ENCODE data around the gene PTGR1.
"Not testable (repeated sequence)": the region's sequence is repeated elsewhere in the genome, so short reads cannot be mapped to it uniquely, and the experiment has no call there.

Gene PTGR1

DNA sequence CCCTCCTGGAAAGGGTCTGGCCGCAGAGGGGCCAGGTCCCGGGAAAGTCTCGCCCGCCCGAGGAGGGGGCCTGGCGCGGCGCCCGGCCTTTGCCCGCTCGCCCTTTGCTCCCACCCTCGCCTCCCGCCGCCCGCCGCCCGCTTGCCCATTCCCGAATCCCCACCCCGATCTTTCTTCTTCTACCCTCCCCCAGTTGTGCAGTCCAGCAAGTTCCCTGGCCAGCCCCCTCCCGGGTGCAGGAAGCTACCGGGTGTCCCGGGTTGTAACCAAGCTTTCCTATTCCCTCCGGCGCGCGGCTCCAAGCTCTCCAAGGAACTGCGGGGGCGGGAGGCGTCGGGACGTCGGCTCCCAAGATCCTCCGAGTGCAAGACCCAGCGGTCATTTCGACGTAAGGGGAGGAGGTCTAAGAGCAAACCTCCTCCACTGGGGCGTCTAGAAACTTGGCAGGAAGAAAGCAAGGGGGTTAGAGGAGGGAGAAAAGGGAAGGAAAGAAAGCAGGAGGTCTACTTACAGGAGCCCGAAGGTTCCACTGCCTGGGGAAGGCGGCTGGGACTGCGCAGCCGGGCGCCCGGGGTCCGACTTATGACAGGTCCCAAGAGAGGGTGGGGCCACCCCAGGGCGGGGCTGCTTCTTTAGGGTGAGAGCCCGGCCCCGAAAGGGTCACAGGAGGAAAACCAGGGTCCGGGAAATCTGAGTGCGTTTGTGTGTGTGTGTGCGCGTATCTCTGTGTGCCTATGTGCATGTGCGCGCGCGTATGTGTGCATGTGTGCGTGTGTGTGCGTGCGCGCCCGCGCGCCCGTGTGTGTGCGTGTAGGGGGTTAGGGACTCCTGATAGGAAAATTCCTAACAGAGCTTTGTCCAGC lies at the start of gene PTGR1:
Gene PTGR1, minus strand, starts transcription at position 556 of the 863 bp plus-strand sequence. CDS start 2,225 bp downstream, outside the sequence.
- DNase-seq (ENCODE audit: low spot score): peak; percentile 77

DNA sequence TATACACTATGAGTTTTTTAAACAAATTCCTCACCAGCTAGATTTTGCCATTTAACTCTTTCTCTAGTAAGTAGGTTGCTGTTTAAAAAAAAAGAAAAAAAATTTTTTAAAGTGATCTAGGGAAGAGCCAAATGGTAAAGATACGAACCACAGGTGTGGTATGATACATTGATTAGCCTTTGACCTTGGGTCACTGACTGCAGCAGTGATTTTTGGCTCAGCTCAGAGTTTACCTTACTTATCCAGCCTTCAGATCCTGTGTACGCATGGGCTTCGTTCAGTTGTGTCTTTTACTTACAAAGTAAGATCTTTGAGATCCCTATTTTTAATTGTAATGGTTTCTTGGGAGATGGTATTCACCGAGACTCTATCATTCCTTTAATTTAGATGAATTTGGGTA lies 49.6 kb upstream of the PTGR1 start:
- DNase-seq (ENCODE audit: low spot score): no peak

GRCh38 chr9:111648066-111648465 lies 48.6 kb upstream of the PTGR1 start:
- no peak for DNase-seq (ENCODE audit: low spot score)

DNA sequence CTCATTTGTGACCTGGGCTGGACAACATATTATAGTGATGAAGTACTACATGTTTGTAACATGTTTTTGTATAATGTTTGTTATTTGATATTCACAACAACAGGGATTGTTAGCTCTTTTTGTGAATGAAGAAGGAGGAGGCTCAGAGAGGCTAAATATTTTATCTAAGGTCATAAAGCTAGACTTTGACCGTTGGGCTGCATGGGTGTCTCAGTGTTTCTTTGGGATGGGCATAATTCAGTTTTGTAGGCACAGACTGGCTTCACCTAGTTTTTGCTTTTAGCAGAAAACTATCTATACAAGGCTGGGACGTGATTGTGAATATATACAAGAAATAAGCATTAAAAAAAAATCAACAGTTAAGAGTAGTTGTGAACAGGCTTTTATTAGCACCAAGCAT lies 47.0 kb upstream of the PTGR1 start:
- DNase-seq (ENCODE audit: low spot score): no peak

DNA sequence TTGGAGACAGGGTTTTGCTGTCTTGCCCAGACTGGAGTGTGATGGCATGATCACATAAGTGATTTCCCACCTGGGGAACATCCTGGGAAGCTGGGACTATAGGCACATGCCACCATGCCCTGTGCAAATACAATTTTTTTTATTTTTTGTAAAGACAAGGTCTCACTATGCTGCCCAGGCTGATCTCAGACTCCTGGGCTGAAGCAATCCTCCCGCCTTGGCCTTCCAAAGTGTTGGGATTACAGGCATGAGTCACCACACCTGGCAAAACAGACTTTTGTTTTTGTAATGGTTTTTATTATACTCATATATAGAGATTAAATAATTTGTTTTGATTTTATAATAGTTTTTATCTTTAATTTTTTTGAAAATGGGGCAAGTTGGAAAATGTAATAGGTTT lies 46.4 kb upstream of the PTGR1 start:
- no peak for DNase-seq (ENCODE audit: low spot score)

DNA sequence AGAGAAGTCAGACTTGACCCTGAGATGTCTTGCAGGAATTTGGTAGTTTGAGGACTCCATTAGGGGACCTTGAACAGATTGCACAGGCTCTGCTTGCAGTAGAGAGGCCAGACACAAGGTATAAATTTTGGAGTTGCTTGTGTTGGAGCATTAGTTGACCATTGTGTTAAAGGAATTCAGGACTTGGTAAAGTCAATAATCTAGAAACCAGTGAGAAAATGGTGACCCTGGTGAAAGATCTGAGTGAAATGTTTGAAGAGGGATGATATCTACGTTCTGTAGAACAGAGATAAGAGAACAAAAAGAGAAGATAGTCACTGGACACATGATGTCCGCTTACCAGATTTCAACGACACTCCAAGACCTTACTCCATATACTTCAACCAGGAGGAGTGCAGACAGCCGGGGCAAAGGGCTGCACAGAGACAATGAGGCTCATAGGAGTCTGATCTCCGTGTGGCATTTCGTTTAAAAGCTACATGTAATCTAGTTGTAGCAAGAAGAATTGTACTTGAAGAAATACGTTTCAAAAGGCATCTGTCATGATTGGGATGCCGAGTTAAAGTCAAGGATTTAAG lies 44.8 kb upstream of the PTGR1 start:
- DNase-seq (ENCODE audit: low spot score): no peak

- no peak for DNase-seq (ENCODE audit: low spot score)
Measured at GRCh38 chr9:111637421-111637950, 38.0 kb upstream of the PTGR1 start.

DNA sequence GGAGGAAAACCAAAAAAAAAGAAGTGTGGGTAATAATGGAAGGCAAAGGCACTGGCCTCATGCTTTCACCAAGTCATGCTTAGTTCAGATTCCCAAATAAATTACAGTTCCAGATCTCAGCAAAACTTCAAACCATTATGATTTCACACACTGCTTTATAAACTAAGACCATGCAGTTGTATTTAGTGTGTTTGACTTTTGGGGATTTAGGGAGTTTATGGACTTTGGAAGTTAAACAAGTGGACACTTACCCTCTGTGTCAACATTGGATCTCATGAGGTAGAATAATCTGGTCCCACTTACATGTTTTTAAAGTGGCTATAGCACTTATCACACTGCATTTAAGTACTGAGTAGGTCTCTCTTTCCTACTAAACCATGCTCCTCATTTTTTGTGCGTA lies 35.4 kb upstream of the PTGR1 start:
- DNase-seq (ENCODE audit: low spot score): no peak

GRCh38 chr9:111633389-111633736 lies 33.9 kb upstream of the PTGR1 start:
- DNase-seq (ENCODE audit: low spot score): no peak

DNA sequence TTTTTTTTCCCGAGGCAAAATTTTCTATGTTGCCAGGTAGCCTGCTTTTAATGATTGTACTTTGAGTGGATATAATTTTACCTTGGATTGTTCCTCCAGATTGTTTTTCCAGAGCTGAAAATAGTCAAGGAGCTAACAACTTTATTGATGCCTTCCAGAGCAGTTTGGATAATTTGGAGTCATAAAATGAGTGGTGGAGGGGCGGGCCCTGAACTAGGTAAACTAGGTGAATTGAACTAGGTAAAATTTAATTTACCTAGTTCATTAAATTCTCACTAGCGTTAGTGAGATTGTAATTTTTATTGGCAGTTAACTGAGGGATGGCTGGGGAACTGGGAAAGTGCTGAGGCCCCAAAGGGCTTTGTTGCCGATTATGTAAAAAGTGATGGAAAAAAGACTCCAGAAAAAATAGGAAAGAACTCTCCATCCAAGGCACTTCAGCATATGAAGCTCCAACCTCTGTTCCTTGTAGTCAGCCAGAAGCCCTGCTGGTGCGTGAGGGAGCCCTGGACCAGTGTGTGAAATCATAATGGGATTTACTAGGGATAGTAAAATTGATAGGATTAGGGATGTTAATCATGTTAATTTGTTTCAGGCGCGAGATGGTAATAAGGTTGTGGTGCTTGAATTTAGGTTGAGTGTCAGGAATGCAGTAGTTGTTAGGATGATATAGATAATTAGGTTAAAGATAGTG lies 33.4 kb upstream of the PTGR1 start:
- no peak for DNase-seq (ENCODE audit: low spot score)

DNA sequence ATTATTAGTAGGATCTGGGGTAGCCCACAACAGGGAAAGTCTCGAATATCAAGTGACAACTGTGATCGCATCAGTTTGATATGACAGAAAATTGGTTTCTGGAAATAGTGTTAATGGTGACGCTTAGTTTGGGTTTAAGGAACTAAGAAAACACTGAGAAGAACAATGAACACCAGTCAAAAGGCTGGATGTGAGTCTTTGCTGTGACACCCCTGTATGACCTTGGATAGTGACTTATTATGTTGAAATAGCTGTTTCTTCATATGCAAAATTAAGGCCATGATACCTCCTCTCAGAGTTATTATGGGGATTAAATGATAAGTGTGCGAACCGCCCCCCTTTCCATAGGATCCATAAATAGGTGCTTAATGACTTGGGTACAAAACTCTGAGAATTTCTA lies 32.6 kb upstream of the PTGR1 start:
- DNase-seq (ENCODE audit: low spot score): no peak

DNA sequence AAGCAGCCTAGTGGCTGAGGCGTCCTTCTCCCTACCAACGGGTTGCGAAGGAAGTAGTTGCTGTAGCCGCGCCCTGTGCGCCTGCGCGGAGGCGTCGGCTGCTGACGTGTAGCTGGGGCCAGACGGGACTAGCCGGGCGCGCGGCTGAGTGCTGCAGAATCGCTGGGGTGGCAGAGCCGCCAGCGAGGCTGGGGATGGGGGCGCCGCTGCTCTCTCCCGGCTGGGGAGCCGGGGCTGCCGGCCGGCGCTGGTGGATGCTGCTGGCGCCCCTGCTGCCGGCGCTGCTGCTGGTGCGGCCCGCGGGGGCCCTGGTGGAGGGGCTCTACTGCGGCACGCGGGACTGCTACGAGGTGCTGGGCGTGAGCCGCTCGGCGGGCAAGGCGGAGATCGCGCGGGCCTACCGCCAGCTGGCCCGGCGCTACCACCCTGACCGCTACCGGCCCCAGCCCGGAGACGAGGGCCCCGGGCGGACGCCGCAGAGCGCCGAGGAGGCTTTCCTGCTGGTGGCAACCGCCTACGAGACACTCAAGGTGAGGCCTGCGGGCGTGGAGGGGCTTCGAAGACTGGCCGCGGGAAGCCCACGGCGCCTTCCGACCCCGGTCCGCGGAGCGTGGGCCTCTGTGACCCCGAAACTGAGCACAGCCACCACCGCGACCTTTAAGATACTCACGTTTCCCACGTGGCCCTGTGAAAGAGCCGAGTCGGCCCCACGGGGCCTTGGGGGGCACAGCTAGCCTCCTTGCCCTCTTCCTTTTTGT lies 31.9 kb upstream of the PTGR1 start, which contains the start of gene DNAJC25:
Gene DNAJC25, plus strand, starts transcription at position 121 of the 758 bp plus-strand sequence. Its CDS starts 74 bp downstream, at position 195.
- peak; percentile 98 for DNase-seq (ENCODE audit: low spot score)

GRCh38 chr9:111630964-111631213 lies 31.4 kb upstream of the PTGR1 start:
- DNase-seq (ENCODE audit: low spot score): no peak

- no peak for DNase-seq (ENCODE audit: low spot score)
Measured at GRCh38 chr9:111630182-111630963, 30.9 kb upstream of the PTGR1 start.

- no peak for DNase-seq (ENCODE audit: low spot score)
Measured at GRCh38 chr9:111628411-111628810, 29.0 kb upstream of the PTGR1 start.

- DNase-seq (ENCODE audit: low spot score): no peak
Measured at GRCh38 chr9:111627260-111627963, 28.0 kb upstream of the PTGR1 start.

GRCh38 chr9:111622626-111623025 lies 23.2 kb upstream of the PTGR1 start:
- DNase-seq (ENCODE audit: low spot score): no peak

GRCh38 chr9:111621895-111622480 lies 22.5 kb upstream of the PTGR1 start:
- peak; percentile 52 for DNase-seq (ENCODE audit: low spot score)

- DNase-seq (ENCODE audit: low spot score): not testable (repeated sequence)
Measured at GRCh38 chr9:111617349-111617748, 17.9 kb upstream of the PTGR1 start.

DNA sequence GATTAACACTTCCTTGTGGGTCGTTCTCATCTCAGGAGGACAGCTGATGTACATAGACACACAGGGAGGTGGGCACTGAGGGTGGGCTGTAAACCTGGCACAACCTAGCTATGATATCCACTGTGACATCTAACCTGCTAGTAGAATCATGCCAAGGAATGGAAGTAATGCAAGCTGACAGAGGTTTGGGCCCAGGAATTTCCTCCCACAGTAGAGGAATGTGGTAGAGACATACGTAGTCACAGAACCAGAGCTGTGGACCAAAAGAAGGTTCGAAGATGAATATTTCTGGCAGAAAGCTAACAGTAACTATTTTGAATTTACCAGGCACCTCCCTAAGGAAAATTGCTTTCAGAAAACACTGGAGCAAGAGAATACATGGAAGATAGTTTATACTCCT lies 16.5 kb upstream of the PTGR1 start:
- DNase-seq (ENCODE audit: low spot score): no peak
